Measurements from ENCODE around the gene LRMDA. TPM values are rescaled to one million over a fixed set of nuclear protein-coding genes. Genes with fewer than 3 reads are reported as not detected.

Gene LRMDA
- polyA plus RNA-seq, 3 donors: 39.8 to 59.6 (median 56.4) TPM

DNA sequence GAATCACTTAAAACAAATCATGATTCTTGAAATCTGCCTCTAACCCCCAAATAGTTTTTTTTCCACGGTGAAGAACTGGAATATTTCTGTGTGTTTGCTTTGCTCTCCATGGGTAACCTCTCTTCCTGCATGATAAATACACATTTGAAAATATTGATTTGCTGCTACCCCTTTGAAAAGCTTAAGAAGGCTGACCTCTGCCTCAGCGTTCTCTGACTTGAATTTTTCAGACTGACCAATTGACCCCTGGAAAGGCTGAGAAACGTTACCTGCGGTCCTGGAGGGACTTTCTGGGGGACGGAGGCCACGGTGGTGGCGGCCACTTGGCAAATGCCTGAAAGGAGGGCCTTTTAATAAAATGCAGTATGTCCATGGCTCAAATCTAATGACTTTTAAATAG, 520.2 kb downstream of the LRMDA start:
- Histone ChIP-seq H3K4me2 (replicated peaks; ENCODE audit: extremely low read depth, low read length, poor library complexity, severe bottlenecking) (no peak overlapping the region), H3K4me1 (ENCODE audit: control insufficient read depth in 1 of 2, insufficient read depth in 2 of 2, low read length in 2 of 2) (peaks cover 30 to 36% of the 10 kb centered on the region in 2 donors), H3K9me3 (replicated peaks in 1 of 2; ENCODE audit: control insufficient read depth in 1 of 2, insufficient read depth in 1 of 2, low read length in 2 of 2) (no peaks in the 10 kb centered on the region), H4K20me1 (ENCODE audit: insufficient read depth, low read length) (no peaks in the 10 kb centered on the region), H3K27me3 (ENCODE audit: control insufficient read depth in 2 of 2, insufficient read depth in 2 of 2, low read length in 2 of 2) (no peaks in the 10 kb centered on the region), H3K36me3 (replicated peaks in 1 of 2; ENCODE audit: control insufficient read depth in 1 of 2, insufficient read depth in 2 of 2, low read length in 2 of 2) (no peaks in the 10 kb centered on the region), H2AFZ (ENCODE audit: insufficient read depth, low read depth, low read length, poor library complexity, severe bottlenecking) (no peak overlapping the region), H3K9ac (ENCODE audit: insufficient read depth, low read length, poor library complexity, severe bottlenecking) (no peak overlapping the region), H3K4me3 (replicated peaks in 1 of 3; ENCODE audit: low read depth in 2 of 3, low read length in 3 of 3) (no peak overlapping the region), H3K27ac (ENCODE audit: low read depth in 1 of 2, low read length in 2 of 2) (no peak overlapping the region), H3K79me2 (ENCODE audit: insufficient read depth, low read length) (peaks cover 4% of the 10 kb centered on the region)
- H3K27me3 Mint-ChIP-seq (ENCODE audit: low read depth in 3 of 3): peaks cover 0 to 1% (median 0%) of the 10 kb centered on the region in 3 donors
- intact Hi-C loops (cut with micrococcal nuclease): no loop called here
- H3K4me1 Mint-ChIP-seq: peaks cover 35% of the 10 kb centered on the region
- DNase-seq: no peak
- no peak overlapping the region for H3K4me3 Mint-ChIP-seq
- no peak overlapping the region for H3K27ac Mint-ChIP-seq
- 100% methylated on average over 6 of the region's 7 CpGs for WGBS (ENCODE audit: insufficient coverage)
- TF ChIP-seq, protein P1, sequence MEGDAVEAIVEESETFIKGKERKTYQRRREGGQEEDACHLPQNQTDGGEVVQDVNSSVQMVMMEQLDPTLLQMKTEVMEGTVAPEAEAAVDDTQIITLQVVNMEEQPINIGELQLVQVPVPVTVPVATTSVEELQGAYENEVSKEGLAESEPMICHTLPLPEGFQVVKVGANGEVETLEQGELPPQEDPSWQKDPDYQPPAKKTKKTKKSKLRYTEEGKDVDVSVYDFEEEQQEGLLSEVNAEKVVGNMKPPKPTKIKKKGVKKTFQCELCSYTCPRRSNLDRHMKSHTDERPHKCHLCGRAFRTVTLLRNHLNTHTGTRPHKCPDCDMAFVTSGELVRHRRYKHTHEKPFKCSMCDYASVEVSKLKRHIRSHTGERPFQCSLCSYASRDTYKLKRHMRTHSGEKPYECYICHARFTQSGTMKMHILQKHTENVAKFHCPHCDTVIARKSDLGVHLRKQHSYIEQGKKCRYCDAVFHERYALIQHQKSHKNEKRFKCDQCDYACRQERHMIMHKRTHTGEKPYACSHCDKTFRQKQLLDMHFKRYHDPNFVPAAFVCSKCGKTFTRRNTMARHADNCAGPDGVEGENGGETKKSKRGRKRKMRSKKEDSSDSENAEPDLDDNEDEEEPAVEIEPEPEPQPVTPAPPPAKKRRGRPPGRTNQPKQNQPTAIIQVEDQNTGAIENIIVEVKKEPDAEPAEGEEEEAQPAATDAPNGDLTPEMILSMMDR (IDR thresholded peaks at IDR 0.05): no peak
- peaks cover 0 to 5% (median 0%) of the 10 kb centered on the region in 7 donors for H3K9me3 Mint-ChIP-seq
- H3K36me3 Mint-ChIP-seq: peaks cover 0 to 9% of the 10 kb centered on the region in 2 donors

DNA sequence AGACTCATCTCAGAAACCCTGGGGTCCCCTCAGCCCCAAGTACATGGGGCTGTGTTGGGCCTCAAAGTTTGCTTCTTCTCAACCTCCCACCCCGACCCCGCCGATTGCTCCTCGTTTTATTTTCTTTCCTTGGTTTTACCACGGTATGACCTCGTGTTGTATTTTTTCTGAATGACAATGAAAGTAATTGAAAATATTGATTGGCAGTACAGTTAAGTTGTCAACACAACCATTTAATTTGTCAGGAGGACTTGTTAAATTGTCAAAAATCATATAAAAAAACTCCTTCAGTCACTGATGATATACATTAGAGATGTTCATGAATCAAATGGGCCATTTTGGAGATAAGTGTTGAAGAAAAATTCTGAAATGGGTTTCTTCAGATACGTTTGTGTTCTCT, 520.7 kb downstream of the LRMDA start:
- Mint-ChIP-seq H3K27ac (no peak overlapping the region), H3K36me3 (peaks cover 0 to 9% of the 10 kb centered on the region in 2 donors), H3K4me3 (no peak overlapping the region), H3K27me3 (ENCODE audit: low read depth in 3 of 3) (peaks cover 0 to 1% (median 0%) of the 10 kb centered on the region in 3 donors), H3K4me1 (peaks cover 38% of the 10 kb centered on the region), H3K9me3 (peaks cover 0 to 5% (median 0%) of the 10 kb centered on the region in 7 donors)
- Histone ChIP-seq H3K4me2 (replicated peaks; ENCODE audit: extremely low read depth, low read length, poor library complexity, severe bottlenecking) (no peak overlapping the region), H4K20me1 (ENCODE audit: insufficient read depth, low read length) (no peaks in the 10 kb centered on the region), H2AFZ (ENCODE audit: insufficient read depth, low read depth, low read length, poor library complexity, severe bottlenecking) (no peak overlapping the region), H3K4me3 (replicated peaks in 1 of 3; ENCODE audit: low read depth in 2 of 3, low read length in 3 of 3) (no peak overlapping the region), H3K79me2 (ENCODE audit: insufficient read depth, low read length) (peaks cover 4% of the 10 kb centered on the region), H3K9ac (ENCODE audit: insufficient read depth, low read length, poor library complexity, severe bottlenecking) (no peak overlapping the region), H3K4me1 (ENCODE audit: control insufficient read depth in 1 of 2, insufficient read depth in 2 of 2, low read length in 2 of 2) (peaks cover 35 to 41% of the 10 kb centered on the region in 2 donors), H3K27me3 (ENCODE audit: control insufficient read depth in 2 of 2, insufficient read depth in 2 of 2, low read length in 2 of 2) (no peaks in the 10 kb centered on the region), H3K27ac (ENCODE audit: low read depth in 1 of 2, low read length in 2 of 2) (no peak overlapping the region), H3K36me3 (replicated peaks in 1 of 2; ENCODE audit: control insufficient read depth in 1 of 2, insufficient read depth in 2 of 2, low read length in 2 of 2) (no peaks in the 10 kb centered on the region), H3K9me3 (replicated peaks in 1 of 2; ENCODE audit: control insufficient read depth in 1 of 2, insufficient read depth in 1 of 2, low read length in 2 of 2) (no peaks in the 10 kb centered on the region)
- WGBS (ENCODE audit: insufficient coverage): no CpG with 5 or more reads among the region's 7 CpGs
- intact Hi-C loops (cut with micrococcal nuclease): no loop called here
- no peak for DNase-seq
- TF ChIP-seq, protein P1 (IDR thresholded peaks at IDR 0.05): no peak

Measured in CD14-positive monocyte (primary cell).